Measurements from ENCODE around the gene POMZP3. TPM values are rescaled to one million over a fixed set of nuclear protein-coding genes. Genes with fewer than 3 reads are reported as not detected.
"Not testable (repeated sequence)": the region's sequence is repeated elsewhere in the genome, so short reads cannot be mapped to it uniquely, and the experiment has no call there.

The POMZP3 gene
- 4.5 TPM for total RNA-seq

DNA sequence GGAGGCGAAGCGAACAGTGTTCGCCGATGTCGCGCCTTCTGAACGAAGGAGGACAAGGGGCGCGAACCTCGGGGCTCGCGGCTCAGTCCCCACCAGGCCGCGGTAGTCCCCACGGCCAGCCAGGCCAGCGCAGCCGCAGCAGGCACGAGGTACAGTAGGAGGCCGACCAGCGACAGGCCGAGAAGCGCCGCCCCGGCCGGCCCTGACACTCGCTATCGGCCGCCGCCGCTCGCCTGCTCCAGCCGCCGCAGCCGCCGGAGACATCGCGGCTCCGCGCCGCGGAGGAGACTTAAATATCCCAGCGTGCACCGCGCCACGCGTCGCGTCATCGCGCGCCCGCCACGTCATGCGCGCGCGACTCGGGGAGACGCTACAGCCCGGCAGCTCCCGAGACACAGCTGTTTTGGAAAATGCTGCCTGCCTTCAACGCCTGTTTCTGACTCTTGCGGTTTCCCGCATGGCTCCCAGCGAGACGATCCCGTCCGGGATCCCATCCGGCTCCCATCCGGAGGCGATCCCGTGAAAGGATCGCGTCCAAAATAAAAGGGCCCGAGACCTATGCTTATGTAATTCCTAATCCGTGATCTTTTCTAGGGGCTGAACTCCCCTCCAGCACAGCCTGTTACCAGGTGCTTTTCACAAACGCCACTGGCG, at the start of gene POMZP3:
POMZP3 (minus strand) TSS at position 291 of the 654 bp plus-strand sequence. CDS start 1,215 bp downstream, outside the sequence.
- not testable (repeated sequence) for FAIRE-seq; DNase-seq (ENCODE audit: low spot score in 2 of 2)

- FAIRE-seq: peak; percentile 96
- DNase-seq (ENCODE audit: low spot score in 2 of 2): not testable (repeated sequence)
Measured at GRCh38 chr7:76675783-76676182, 48.7 kb upstream of the POMZP3 start.

DNA sequence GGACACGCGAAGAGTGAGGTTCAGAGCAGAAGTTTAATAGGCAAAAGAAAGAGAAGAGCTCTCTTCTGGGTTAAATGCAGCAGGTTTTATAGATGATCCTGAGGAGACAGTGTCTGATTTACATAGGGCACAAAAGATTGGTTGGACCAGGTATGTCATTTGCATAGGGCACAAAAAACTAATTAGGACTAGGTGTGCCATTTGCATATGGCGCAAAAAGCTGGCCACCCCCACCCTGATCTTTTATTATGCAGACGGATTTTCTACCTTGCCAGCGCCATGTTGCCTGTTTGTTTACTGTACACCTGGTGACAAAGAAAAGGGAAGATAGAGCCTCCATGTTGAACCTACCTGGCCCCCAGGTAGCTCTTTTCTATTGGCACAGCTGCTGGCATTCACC, 46.3 kb upstream of the POMZP3 start:
- FAIRE-seq; DNase-seq (ENCODE audit: low spot score in 2 of 2): not testable (repeated sequence)

DNA sequence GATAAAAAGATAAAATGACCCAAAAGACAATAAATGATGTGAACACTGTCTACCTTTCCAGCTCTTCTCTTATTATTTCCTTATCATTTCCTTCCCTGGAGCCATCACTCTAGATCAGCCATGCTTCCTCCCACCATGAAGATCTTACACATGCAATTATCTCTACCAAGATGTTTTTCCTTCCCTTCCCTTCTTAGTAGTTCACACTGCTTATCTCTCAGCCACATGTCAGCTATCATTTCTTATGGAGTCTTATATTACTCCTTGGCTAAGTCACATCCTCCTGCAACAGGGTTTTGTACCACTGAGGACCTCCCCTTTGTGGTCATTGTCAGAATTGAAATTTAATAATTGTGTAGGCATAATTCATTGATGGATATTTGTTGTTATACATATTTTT, 32.1 kb upstream of the POMZP3 start:
- not testable (repeated sequence) for FAIRE-seq; DNase-seq (ENCODE audit: low spot score in 2 of 2)

DNA sequence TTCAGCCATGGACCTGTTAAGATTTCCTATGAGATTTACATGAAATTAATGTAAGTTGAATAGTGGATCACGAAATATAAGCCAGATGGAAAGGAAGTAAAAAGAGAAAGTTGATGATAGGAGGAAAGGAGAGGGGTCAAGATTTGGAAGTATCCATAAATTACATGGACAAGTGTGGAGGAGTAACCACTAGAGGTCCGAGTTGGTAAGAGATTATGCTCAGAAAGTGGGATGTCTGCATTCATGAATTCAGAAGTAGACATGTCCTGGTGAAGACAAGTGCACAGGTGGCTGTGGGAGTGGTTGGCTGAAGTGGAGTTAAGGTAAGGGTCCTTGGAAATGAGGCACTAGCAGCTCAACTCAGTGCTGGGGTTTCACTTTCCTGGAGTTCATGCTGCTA, 29.3 kb upstream of the POMZP3 start:
- DNase-seq (ENCODE audit: low spot score in 2 of 2); FAIRE-seq: not testable (repeated sequence)

DNA sequence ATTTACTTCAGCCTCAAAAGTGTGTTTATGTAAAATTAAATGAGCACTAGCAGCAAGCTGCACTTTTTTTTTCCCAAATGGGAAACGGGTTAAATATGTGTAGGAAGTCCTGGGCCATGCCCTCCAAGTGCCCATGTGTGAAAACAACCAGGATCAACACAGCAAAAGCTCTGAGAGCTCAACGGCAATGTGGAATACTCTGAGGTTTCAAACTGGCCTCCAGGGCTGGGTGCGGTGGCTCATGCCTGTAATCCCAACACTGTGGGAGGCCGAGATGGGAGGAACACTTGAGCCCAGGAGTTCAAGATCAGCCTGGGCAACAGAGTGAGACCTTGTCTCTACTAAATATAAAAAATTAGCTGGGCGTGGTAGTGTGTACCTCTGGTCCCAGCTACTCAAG, 15.5 kb upstream of the POMZP3 start:
- DNase-seq (ENCODE audit: low spot score in 2 of 2); FAIRE-seq: not testable (repeated sequence)

DNA sequence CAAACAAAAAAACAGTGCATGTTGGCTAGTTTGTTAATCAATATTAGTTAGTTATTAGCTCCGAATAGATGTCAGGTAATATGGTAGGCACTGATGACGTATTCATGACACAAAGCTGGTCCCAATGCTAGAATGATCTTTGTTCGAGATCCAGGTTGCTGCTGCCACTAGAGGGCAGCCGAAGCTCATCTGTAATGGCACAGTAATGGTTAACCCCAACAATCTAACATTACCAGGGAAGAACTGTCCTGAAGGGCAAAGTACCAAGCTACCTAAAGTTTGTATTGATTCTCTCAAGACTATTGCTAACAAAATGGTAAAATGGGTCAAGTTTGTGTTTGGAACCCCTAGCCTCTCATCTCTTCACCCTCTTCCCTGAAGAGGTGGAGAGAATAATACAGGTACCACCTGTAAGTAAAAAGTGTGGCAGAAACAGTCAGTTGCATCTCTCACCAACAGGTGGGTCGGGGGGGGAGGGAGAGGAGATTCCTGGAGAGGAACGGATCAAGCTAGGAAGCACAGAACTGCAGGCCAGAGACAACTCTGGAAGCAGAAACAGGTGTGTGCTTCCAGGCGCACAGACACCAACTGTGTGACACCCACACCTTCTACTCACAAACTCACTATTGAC, 10.1 kb upstream of the POMZP3 start:
- not testable (repeated sequence) for FAIRE-seq; DNase-seq (ENCODE audit: low spot score in 2 of 2)

GRCh38 chr7:76626581-76626980, 498 bp downstream of the POMZP3 start:
- not testable (repeated sequence) for DNase-seq (ENCODE audit: low spot score in 2 of 2); FAIRE-seq

- not testable (repeated sequence) for DNase-seq (ENCODE audit: low spot score in 2 of 2); FAIRE-seq
Measured at GRCh38 chr7:76619439-76620190, 7.5 kb downstream of the POMZP3 start.

DNA sequence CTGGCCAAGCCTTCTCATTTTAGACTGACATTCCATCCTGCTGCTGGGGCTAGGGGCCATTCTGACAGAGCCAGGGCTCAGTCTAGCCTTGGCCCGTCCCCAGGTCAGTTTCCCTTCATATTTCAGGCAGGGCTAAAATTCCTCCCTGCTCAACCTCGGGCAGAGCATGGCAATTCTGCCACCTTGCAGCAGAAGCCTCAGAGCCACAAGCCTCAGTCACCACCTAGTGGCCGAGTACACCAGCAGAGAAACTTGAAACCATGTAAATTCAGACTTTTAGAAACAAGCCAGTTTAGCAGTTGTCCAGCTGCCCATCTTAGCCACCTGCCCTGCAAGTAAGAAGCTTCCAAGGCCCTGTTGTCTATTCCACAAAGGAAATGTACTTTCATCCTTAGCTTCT, 13.3 kb downstream of the POMZP3 start:
- DNase-seq (ENCODE audit: low spot score in 2 of 2); FAIRE-seq: not testable (repeated sequence)

GRCh38 chr7:76612232-76612631, 14.8 kb downstream of the POMZP3 start:
- not testable (repeated sequence) for FAIRE-seq; DNase-seq (ENCODE audit: low spot score in 2 of 2)

GRCh38 chr7:76609864-76610263, 17.2 kb downstream of the POMZP3 start:
- DNase-seq (ENCODE audit: low spot score in 2 of 2); FAIRE-seq: not testable (repeated sequence)

GRCh38 chr7:76608469-76608868, 18.6 kb downstream of the POMZP3 start:
- FAIRE-seq; DNase-seq (ENCODE audit: low spot score in 2 of 2): not testable (repeated sequence)

GRCh38 chr7:76606027-76606426, 21.1 kb downstream of the POMZP3 start:
- DNase-seq (ENCODE audit: low spot score in 2 of 2); FAIRE-seq: not testable (repeated sequence)

DNA sequence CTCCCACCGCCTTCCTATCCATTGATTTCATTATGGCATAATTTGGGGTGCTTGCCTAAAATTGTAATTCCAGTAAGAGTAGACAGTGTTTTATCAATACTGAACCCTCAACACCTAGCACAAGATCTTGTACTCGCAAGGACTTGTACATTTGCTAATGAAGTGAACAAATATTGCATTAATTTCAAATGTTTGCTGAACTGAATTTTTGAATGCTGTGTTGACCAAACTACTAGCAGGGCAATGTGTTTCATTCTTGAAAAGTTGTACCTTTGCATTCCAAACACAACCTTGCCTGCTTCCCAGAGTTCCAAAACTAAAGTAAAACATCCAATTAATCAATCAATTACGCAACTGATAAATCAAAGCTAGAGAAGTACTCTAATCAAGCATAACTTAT, 26.4 kb downstream of the POMZP3 start:
- not testable (repeated sequence) for FAIRE-seq; DNase-seq (ENCODE audit: low spot score in 2 of 2)

GRCh38 chr7:76600116-76600482, 27.0 kb downstream of the POMZP3 start:
- not testable (repeated sequence) for DNase-seq (ENCODE audit: low spot score in 2 of 2); FAIRE-seq

DNA sequence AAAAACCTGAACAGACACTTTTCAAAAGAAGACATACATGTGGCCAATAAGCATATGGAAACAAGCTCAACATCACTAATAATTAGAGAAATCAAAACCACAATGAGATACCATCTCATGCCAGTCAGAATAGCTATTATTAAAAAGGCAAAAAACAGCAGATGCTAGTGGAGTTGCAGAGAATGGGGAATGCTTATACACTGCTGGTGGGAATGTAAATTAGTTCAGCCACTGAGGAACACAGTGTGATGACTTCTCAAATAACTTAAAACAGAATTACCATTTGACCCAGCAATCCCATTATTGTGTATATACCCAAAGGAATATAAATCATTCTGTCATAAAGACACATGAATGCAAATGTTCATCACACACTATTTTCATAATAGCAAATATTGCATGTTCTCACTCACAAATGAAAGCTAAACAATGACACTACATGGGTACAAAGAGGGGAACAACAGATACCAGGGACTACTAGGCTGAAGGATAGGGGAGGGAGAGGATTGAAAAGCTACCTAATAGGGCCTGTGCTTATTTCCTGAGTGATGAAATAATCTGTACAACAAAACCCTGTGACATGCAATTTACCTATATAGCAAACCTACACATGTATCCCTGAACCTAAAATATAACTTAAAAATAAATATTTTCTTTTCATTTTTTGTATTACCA, 28.4 kb downstream of the POMZP3 start:
- not testable (repeated sequence) for FAIRE-seq

GRCh38 chr7:76597288-76597687, 29.8 kb downstream of the POMZP3 start:
- FAIRE-seq; DNase-seq (ENCODE audit: low spot score in 2 of 2): not testable (repeated sequence)

More for the DNA sequence above, 28.4 kb downstream of the POMZP3 start:
- DNase-seq (ENCODE audit: low spot score in 2 of 2): not testable (repeated sequence)

- FAIRE-seq; DNase-seq (ENCODE audit: low spot score in 2 of 2): not testable (repeated sequence)
Measured at GRCh38 chr7:76592694-76593093, 34.4 kb downstream of the POMZP3 start.
